HG03025 (cell line): ENCODE results near the gene NMUR1.
A peak's percentile ranks its signal among the peaks of the same experiment; 100 is the strongest.

Experiments used
- ATAC-seq: cut with Tn5 transposase; IDR thresholded peaks from one replicate; pipeline ENCODE4 v1.9.1; 2021; ENCODE audit warnings: mild to moderate bottlenecking, moderate library complexity; ENCODE audit not compliant: unreplicated experiment, low FRiP score

Gene NMUR1

DNA sequence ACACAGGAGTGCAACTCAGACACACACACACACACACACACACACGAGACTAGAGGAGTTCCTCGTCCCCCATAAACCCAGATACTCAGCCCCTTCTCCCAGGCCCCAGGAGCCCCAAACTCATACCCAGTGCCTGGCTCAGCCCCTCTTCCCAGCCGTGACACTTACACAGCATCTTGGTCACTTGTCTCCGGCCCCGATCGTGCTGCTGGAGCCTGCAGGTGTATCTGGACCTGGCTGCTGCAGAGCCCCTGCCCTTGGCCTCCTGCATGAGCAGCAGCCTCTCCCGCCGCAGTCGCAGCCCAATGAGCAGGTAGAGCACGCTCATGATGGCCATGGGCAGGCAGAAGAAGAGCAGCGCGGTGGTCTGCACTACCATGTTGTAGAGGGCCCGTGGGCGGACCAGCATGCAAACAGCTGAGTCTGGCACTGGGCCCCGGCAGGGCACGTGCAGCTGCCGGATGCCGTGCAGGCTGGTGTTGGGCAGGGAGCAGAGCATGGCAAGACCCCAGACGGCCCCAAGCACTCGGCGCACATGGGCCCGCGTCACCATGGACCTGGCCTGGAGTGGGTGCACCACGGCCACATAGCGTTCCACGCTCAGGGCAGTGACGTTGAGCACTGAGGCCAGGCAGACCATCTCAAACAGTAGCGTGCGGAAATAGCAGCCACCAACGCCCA lies 2.1 kb downstream of the NMUR1 start:
- ATAC-seq = no peak

DNA sequence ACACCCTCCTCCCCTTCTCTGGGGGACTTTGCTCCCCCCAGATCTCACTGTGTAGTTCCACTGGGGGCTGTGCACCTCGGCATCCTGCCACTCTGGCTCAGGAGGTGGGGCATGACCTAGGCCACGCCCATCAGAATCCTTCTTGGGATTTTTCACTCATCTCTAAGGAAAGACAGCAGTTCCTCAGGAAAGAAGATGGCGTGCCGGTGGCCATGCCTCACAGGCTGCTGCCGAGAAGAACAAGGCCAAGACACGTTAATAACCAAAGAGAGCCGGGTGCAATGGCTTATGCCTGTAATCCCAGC lies 3.2 kb downstream of the NMUR1 start:
- no peak for ATAC-seq

DNA sequence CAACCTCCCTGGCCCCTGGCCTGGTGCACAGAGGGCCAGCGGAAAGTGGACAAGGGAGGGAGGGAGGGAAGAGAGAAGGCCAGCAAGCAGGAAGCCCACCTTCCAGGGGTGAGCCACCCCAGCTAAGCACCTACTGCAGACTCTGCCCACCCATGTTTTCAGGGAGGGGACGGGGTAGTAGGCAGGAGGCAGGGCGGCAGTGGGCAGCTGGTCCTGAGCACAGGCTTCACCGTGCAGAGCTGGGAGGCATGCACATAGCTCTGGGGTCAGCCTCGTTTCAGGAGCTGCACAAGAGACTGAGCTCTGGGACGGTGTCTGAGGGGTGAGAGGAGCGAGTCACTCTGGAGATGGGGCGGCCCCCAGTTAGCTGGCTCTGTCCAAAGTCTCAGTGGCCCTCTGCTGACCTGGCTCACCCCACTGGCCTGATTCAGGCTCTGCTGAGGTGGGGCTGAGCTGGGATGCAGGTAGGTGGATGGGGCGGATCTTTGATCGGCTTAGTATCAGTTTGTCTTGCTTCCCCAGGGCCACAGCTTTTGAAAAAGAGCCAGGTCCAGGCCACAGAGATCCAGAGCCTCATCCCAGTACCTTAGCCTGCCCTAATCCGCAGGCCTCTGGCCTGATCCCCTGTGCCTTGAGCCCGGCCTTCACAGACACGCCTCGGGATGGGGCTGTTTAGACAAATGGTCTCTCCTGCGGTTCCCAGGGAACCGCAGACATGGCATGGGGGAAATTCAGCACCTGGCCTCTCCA lies 3.7 kb downstream of the NMUR1 start:
- ATAC-seq = no peak

GRCh38 chr2:231525248-231526163 lies 4.7 kb downstream of the NMUR1 start:
- ATAC-seq = no peak

DNA sequence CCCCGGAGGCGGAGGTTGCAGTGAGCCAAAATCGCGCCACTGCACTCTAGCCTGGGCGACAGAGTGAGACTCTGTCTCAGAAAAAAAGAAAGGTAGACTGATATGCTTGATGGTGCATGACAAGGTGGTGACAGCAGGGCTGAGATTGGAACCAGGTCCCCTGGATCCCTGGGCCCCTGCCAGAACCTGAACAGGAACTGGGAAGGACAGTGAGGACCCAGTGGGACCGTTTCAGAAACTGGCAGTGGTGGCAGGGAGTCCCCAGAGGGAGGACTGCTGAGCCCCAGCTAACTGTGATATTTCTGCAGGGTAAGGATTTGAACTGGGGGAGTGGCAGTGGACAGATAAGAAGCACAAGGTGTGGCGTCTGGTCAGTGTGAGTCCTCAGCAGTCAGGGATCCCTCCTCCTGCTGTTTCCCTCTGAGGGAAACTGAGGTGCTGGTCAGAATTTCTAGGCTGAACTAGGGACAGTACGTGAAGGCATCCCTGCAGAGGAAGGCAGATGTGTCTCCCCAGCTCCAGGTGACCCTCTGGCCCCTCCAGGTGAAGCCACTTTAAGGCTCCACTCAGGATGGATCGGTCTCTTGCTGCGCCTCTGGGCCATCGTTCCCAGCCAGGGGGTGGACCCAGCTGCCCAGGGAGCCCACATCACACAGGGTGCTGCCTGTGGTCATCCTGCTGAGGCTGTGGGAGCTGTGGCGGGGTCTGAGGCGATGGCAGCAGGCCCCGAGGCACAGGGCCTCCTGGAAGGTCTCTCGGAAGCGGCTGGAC lies 5.6 kb downstream of the NMUR1 start:
- ATAC-seq = no peak

DNA sequence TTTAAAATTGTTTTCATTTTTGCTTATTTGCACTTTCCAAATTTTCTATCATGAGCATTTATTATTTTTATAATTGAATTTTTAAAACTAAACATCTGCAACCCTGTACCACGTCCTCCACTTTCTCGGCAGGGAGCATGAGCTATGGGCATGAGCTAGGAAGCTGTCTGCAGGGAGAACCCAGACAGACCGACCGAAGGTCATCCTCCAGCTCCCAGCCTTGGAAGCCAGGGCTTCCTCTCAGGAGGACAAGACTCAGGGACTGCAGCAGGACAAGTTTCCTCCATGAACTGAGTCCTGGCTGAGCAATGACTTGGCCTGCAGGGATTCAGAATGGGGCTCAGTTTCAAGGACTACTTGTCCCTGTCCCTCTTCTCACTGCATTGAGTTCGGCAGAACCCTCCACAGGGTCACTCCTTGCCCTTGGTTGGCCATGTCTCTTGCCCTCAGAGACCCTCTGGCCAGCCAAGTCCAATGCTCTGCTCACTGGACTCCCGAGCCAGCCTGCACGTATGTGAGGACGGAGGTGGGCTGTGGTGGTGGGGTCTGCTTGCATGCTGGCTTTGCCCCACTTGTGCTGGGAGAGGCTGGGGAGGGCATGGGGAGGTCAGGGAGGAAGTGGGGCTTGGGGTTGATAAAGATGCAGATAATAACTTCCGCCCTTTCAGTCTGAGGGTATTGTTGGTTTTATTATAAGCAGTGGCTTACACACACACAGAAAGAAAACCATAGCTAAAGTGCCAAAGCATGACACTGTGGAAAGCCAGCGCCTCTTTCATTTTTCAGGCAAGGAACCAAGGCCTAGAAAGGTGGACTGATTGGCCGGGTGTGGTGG lies 6.6 kb downstream of the NMUR1 start:
- no peak for ATAC-seq

DNA sequence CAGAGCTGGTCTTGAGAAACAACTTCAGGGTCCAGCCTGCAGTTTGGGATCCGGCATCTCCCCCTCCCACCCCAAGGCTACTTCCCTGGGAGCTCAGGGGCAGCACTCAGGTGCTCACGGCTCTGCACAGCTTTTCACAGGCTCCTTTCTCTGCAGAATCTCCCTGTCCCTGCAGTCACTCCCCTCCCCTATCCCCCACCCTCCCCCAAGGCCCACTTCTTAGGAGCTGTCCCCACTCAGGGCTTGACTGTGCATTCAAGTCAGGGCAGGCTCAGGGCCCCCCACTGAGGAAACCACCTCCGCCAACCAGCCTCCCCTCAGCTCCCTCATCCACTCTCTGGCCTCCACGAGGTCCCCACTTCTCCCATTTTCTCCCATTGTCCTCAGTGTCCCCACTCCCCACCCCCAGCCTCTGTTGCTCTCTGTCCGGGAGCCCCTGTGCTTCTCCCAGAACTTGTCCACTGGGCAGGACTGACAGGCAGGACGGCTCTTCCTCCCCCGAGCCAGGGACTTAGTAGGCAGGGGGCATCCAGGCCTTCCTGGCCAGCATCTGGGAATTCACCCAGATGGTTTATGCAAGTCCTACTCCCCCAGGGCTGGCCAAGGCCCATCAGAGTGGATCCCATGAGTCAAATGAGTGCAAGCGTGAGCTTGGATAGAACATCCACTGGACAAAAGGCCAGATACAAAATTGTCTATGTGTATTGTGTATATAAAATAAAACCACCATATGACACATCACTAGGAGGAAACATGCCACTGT lies 7.6 kb downstream of the NMUR1 start:
- no peak for ATAC-seq

- no peak for ATAC-seq
Observed at GRCh38 chr2:231521443-231521842, 8.8 kb downstream of the NMUR1 start.

DNA sequence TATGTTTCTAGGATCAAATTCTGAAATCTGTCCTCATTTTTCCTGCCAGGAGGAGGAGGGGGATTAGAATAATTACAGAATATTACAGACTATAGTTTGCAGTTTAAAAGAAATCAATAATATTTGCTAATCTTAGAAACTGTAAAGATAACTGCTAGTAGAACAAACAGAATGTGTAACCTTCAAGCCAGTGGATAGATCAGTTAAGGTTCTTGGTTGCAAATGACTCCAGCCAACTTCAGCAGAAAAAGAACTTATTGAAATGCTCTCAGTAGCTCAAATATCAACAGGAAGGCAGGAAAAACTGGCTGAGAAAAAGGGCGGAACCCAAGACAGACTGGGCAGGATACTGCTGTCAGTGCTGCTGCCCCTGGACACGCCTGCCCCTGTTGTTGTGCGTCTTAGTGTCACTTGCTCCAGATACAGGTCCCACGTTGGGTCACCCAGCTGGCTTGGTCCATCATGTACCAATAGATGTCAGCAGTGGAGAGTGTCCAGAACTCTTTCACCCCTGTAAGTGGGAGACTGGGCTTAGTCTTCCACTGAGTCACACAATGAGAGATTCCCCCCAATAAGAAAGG lies 10.2 kb downstream of the NMUR1 start:
- no peak for ATAC-seq

DNA sequence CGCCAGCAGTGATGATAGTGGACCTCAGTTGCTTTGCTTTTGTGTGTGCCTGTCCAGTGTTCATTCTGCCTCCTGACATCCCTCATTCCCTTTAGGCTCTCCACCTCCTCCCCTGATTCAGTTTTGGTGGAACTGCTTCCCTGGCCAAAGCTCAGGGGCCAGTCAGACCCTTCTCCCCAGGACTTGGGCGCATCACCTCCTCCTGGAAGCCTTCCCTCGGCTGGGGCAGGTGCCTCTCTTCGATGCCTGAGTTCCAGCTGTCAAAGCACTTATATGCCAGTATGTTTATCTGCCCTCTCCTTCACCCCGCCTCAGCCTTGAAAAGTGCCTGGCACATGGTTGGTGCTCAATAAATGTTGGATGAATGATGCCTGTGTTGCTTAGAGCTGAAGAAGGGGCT lies 11.5 kb downstream of the NMUR1 start:
- ATAC-seq = no peak

DNA sequence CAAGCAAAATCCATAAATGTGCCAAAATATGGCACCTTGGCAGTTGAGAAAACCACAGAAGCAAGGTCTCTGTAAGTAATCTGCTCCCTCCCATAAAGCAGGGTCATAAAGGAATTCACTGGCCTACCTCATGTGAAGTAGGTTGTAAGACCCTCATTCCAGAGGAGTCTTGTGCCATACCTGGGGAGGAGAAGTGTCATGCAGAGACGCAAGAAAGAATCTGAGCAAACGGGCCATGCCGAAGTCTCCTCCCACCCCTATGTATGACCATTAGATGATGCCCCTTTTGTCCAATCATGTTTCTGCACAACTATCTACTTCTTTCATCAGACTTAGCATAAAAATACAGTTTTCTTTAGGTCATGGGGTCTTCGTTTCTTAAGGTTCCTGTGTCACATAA lies 14.6 kb downstream of the NMUR1 start:
- ATAC-seq = no peak

GRCh38 chr2:231514951-231515297 lies 15.3 kb downstream of the NMUR1 start:
- ATAC-seq = no peak

GRCh38 chr2:231514225-231514950 lies 15.9 kb downstream of the NMUR1 start:
- peak; percentile 99 for ATAC-seq

DNA sequence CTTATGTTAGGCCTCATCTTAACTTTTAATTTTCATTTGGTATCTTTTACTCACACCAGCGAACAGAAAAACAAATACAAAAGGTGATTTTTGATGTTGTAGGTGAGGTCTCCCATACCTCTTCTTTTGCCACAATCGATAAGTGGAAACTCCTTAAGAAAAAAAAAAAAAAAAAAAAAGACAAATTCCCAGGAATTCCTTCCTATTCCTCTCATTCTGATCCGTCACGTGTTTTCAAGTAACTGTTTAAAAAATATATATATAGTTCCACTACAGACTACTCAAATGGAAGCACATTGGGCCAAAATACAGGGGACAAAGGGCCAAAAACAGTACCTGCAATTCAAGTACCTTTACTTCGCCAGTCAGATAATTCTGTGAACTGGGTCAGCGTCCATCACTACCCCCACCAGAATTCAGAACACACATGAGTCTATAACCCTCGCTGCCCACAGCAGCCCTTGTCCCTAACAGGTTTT lies 16.5 kb downstream of the NMUR1 start:
- ATAC-seq = no peak

GRCh38 chr2:231512222-231512621 lies 18.0 kb downstream of the NMUR1 start:
- no peak for ATAC-seq

DNA sequence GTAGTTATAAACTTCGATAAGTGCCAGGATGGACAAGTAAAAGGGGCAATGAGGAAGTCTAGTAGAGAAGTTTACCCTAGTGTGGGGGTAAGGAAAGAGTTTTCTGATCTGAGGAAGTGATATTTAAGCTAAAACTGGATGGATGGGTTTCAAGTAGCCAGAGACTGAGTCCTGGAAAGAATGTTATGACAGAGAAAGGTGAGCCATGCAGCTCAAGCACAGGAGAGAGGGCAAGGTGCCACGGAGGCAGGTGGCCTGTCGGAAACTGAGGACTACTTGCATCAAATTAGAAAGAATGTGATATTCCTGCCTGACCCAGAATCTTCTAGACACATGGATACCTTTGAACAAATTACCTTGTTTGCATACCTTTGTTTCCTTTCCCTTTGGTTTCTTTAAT lies 26.5 kb downstream of the NMUR1 start:
- ATAC-seq = no peak

GRCh38 chr2:231502596-231502995 lies 27.6 kb downstream of the NMUR1 start:
- no peak for ATAC-seq

- ATAC-seq = no peak
Observed at GRCh38 chr2:231497651-231498050, 32.6 kb downstream of the NMUR1 start.
